HG02642 (cell line): ENCODE results near the gene SIT1.

Experiments
- ATAC-seq: cut with Tn5 transposase; IDR thresholded peaks from one replicate; pipeline ENCODE4 v1.9.1; 2021; ENCODE audit warnings: mild to moderate bottlenecking; ENCODE audit not compliant: unreplicated experiment, poor library complexity

Gene SIT1, protein sequence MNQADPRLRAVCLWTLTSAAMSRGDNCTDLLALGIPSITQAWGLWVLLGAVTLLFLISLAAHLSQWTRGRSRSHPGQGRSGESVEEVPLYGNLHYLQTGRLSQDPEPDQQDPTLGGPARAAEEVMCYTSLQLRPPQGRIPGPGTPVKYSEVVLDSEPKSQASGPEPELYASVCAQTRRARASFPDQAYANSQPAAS

DNA sequence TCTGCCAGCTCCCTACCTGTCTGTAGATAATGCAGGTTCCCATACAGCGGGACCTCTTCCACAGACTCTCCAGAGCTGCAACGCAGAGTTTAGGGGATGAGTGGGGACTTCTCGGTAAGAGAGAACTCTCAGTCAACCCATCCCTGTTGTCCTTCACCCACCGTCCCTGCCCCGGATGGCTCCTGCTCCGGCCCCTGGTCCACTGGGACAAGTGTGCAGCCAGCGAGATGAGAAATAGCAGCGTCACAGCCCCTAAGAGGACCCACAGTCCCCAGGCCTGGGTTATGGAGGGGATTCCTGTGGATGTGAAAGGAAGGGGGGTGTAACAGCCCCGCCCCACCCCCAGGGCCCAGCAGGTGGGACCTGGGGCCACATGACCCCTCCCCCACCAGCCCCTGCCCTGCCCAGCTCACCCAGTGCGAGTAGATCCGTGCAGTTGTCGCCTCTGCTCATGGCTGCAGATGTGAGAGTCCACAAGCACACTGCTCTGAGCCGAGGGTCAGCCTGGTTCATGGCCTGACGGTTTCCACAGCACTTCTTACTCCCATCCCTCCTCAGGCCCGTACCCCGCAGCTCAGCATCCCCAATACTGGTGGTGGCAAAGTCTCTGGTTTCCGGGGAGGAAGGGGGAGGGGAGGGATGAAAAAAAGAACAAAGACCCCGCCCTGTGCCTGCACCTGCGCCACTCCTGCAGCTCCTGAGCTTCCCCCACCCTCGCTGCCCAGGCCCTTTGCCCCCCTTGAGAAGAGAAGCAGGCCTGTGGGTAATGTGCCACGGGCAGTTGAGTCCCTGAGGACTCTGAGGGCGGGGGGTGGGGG, at the start of gene SIT1:
SIT1 (minus strand) TSS at position 591 of the 818 bp plus-strand sequence; CDS start at position 513, 78 bp downstream.
- ATAC-seq, result no peak

DNA sequence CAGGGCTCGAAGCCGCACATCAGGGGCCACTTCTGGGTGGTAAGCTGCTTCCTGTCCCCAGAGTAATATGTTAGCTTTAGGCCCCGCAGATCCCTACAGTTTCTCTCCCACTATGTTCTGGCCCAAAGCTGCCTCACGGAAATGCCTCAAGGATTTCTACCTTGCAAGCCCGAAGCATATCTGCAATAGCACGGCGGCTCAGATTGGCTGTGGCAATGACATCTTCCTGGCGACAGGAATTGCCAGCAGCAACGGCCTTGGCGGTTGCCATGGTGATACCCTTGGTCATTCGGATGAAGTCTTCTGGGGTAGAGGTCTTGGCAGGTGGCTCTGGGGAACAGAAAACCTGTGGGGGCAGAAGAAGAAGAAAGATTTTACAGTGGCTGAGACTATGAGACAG, 49.3 kb upstream of the SIT1 start:
- no peak for ATAC-seq

DNA sequence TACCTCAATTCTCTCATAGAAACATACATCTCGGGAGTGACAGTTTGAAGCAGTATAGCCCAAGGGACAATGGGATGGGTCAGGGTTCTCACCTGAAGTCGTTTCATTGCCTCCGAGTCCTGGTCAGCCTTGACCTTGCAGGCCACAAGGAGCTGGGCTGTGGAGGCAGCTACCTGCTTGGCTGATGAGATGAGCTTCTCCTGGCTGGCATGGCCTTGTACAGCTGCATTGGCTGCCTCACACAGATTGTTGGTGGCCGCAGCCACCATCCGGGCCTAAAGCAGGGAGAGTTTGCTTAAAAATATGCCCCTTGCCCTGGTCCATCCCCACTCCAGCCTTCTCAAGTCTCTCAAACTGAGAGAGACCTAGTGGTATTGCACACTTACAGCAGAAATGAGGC, 47.5 kb upstream of the SIT1 start:
- no peak for ATAC-seq

DNA sequence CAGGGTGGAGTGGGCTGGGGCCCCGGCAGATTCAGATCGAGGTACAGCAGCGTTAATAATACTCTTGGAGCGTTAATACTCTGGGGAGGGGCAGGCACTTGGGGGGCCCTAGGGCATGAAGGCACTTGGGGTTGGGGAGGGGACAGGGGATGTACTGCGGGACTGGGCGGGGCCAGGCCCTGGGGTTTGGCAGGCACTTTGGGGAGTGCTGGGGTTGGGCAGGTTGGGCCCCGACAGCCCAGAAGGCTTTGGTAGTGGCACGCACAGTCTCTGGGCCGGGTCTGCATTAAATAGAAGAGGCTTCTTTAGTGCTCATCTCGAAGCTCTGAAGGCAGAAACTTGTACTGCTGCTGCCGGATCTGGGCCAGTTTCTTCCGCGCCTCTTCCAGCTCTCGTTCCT, 46.8 kb upstream of the SIT1 start:
- no peak for ATAC-seq

DNA sequence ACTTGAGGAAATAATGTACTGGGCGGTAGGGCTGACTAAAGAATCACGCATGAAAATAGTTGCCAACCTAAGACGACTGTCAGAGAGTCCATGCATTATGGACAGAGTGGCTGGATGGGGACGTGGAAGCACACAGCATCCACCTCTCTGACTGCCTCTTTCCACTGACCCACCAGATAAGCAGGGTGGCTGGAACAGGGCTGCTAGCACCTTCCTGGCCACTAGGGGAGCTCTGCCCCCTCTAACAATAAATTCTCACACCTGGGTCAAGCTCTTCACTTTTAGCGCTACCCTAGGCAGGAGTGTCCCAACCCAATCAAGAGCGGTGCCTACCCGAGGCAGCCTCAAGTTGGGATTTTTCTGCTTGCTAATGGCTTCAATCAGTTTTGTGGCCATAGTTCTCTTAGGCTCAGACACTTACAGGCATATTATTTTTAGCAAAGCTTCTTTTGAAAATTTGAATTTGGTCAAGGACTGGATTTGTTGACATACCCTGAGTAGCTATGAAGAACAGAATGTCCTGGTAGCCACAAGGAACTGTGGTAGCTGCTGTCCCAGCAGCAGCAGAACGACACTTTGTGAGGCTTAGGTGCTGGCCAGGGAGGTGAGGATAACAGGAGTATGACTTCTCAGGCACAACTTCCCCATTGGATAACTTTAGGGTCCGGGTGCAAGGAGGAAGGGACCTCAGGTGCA, 45.9 kb upstream of the SIT1 start:
- peak; percentile 78 for ATAC-seq

DNA sequence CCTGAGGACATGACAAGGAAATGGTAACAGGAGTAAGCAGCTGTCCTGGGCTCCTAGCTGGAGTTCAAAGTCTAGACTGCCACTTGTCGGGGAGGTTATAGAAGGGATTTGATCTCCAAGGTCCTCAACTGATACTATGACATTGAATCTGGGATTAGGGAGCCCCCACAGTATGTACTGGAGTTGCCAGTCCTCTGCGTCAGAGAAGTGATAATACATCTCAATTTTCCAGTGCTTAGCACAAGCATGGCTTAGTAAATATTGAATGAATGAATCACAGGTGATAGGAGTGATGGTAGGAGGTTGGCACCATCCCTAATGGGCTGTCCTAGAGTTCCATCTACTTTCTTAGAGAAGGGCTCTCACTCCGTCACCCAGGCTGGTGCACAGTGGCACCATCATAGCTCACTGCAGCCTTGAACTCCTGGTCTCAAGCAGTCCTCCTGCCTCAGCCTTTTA, 45.2 kb upstream of the SIT1 start:
- no peak for ATAC-seq

DNA sequence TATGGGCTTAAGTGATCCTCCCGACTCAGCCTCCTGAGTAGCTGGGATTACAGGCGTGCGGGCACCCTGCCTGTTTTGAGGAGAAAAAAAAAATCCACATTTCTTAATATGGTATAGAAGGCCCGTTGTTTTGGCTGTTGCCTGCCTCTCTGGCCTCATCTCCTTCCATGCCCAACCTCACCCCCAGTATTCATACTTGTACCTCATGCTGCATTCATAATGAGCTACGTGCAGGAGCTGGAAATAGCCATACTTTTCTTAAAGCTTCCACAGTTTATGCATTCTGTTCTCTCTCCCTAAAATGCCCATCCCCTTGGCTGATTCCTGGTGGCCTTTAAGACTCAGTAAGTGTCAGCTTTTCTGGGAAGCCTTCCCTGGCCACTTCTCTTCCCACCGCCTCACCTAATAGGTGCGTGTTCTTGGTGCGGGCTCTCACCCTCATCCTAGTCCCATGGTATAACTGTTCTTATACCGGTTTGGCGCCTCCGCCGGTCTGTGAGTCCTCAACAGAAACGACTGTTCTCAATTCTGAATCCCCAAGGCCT, 41.1 kb upstream of the SIT1 start:
- no peak for ATAC-seq

DNA sequence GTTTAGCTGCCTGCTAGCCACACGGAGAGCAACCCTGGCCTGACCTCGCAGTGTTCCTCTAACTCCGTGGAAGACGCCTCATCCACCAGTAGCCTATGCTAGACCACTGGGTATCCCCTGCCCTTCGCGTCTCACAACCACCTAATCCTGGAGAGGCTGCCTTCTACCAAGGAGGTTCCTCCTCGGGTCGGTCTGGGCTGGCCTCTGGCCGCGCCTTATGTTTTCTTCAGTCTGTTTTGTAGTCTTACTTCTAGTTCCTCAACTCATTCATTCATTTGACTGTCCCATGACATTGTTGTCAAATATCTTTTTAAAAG, 40.6 kb upstream of the SIT1 start:
- no peak for ATAC-seq

DNA sequence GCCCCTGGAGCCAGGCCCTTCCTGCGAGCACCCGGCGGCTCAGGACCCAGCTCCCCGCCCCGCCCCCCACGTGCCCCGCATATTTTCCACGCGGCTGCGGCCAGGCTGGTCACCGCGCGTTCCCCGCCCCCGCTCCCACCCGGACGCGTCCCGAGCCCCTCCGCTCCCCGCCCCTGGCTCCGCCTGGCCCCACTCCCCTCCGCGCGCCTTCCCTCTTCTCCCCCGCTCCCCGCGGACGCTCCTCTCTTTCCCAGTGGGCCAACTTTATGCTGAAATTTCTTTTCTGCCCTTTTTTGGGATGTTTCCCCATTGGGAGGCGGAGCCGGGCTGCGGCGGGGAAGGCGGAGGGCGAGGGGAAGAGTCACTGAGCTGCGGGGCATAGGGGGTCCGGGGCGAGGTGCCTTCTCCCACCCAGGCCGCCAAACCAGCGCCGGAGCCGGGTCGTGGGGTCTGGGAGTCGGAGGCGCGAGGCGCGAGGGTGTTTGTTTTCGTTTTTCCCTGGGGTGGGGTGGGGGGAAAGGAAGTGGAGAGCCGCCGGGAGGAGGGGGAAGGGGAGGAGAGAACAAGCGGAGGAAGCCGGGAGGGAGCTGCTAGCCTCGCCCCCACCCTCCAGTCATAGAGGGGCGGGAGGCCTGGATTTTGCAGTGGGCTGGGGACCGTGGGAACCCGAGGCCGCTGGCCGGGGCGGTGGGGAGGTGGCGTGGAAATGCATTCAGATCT, 40.0 kb upstream of the SIT1 start:
- no peak for ATAC-seq

DNA sequence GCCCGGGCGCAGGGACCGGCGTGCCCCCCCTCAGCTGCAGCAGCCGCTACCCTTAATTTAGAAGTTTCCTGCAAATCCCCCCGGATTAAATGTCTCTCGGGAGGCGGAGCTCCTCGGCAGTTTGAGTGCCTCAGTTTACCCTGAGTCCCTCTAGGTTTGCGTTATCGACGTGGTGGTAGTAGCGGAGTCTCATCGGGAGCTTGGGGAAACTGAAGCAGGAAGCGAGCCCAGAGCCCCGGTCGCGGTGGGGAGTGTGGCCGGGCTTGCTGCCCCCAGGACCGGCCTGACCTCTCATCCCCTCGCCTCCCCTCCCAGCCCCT, 39.5 kb upstream of the SIT1 start:
- no peak for ATAC-seq

DNA sequence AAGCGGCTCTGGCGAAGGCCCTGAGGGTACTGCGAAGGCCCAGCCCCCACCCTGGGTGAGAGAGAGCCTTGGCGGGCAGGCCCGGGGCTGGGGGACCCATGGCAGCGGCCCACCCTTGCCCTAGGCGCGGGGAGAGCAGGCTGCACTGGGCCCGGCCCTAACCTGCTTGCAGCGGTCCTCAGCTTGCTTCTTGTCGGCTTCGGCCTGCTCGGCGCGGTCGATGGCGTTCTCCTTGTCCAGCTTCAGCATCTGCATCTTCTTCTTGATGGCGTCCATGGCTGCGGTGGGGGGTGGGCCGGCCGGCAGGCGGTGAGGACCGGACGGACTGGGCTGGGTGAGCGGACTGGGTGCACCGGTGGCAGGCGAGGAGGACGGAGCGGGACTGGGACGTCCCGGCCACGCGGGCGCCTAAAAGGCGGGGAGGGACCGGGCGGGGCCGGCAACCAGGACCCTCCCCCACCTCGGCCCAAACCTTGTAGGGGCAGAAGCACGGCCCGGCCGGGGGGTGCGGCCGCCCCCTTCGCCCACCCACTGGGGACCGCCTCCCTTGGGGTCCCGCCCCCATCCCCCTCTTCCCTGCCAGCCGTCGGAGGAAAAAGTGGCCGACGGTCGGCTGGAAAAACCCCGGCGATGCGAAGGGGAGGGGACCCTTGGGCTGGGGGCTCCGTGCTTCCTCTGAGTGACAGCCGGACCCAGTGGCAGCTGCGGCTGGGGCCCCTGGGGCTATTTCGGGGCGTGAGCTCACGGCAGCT, 39.0 kb upstream of the SIT1 start, which contains the start of gene TPM2:
TPM2 (minus strand) TSS at position 384 of the 752 bp plus-strand sequence; CDS start at position 276, 108 bp downstream.
- ATAC-seq, result no peak

DNA sequence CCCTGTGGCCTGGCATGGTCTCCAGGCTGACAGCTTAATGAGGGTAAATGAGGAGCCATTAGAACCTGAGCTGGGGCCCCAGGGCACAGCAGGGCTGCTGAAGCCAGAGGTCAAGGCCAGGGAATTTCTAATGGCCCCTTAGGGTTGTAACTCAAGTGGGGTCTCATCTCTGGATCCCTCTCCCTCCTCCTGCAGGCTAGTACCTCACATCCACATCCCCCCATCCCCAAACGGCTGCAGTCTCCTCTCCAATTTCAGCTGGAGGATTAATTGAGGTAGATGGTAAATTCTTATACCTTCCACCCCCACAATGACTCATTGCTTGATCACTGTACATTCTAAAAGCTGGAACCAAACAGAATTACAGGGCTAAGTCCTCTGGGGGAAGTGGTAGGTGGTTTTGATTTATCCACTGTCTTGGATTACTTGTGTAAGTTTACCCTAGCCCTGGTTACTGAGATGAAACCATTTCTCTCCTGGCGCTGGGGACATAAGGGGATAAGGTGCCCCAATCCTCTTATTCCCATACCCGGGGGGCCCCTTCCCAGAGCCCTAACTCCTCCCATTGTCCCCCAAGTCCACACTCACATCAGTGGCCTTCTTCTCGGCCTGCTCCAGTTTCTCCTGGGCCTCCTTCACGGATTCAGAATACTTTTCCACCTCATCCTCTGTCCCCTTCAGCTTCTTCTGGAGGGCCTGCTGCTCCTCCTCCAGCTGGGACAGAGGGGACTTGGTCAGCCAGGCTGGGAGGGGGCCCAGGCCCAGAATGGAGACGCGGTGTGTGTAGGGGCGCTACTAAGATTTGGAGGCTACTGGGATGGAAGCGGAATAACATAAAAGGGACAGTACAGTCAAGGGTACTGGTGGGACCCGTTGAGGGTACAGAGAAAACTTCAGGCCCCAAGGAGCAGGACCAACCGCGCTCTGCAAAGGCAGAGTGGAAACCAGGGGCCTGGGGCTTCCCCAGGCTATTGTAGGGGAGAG, 38.1 kb upstream of the SIT1 start:
- no peak for ATAC-seq

DNA sequence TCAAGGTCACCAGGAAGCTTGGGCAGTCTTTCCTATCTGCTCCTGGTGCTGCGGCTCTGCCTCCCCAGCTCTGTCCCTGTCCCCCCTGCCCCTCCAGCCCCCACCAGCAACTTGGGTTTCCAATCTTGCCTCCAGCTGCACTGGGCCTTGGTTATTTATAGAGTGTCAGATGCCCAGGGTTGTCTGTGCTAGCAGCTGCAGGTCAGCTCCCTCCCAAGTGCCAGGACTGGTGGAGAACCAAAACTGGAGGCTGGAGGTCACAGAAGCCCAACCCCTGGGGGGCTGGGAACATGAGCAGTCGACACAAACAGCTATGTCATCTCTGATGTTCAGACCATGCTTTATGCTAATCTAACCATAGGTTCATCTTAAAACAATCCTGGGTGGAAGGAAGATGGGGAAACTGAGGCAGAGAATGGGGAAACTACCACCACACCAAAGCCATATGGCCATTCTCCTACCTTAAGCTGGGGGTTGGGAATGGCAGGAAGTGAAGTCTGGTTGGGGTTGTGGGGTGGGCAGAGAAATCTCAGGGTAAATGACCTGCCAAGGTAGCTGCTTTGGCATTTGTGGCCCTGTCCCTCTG, 37.3 kb upstream of the SIT1 start:
- no peak for ATAC-seq

DNA sequence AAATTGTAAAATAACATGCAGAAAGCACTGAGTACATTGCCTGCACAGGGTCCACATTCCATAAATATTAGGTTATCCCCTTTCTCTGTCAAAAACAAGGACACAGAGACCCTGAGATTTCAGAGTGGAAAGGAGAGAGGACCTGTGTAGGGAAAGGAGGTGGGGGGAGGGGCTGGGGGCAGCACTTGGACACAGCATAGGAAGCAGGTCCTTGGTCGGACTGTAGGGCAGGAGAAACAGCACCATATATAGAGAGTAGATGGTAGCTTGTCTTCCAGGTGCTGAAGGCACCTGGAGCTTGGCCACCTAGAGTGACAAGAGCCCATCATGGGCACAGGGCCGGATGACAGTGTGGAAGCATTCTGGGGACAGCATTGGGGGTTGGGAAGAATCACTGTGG, 36.6 kb upstream of the SIT1 start:
- ATAC-seq, result no peak

DNA sequence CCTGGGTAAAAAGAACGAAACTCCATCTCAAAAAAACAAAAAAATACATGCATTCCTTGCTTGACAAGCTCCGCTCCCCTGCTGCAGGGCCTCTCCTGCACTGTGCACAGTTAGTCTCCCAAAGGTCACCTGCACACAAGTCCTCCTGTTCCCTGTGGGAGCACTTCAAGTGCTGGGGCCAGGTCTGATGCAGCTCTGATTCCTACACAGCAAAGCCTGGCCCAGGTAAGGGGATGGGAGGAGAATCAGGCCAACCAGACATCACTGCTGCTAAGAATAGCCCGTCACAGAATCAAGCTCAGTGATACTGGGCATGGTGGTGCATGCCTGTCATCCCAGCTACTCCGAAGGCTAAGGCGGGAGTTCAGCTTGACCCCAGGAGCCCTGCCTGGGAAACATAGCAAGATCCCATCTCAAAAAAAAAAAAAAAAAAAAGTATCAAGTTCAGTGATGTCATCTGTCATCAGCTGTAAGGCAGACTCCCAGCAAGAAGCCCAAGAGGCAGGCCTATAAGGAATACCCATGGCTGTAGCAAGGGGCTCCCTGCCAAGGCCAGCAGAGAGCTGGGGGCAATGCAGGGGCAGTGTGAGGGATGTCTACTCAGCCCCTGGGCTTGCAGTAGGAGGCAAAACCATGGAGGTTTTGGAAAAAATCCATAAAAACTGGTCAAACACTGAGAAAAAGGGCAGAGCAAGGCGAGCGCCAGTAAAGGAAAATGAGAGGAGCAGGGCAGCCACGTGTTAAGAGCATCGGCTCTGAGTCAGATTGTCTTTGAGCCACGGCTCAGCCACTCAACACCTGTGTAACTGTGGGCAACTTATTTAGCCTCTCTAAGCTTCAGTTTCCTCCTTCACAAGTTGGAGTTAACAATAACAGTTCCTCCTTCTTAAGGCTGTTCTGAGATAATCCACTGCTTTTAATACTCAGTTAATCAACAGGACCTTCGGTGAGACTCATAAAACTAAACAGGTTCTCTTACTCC, 35.8 kb upstream of the SIT1 start:
- no peak for ATAC-seq

DNA sequence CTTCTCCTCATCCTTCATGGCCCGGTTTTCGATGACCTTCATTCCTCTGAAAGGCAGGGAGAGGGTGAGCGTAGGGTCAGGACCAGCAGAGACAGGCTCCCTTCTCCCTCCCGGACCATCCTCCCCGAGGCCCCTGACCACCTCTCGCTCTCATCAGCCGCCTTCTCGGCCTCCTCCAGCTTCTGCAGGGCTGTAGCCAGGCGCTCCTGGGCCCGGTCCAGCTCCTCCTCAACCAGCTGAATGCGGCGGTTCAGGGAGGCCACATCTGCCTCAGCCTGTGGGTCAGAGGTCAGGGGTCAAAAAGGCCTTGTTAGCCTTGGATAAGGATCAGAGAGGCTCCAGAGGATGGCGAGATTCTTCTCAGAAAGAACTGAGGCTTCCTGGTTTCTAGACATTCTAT, 34.8 kb upstream of the SIT1 start:
- no peak for ATAC-seq

DNA sequence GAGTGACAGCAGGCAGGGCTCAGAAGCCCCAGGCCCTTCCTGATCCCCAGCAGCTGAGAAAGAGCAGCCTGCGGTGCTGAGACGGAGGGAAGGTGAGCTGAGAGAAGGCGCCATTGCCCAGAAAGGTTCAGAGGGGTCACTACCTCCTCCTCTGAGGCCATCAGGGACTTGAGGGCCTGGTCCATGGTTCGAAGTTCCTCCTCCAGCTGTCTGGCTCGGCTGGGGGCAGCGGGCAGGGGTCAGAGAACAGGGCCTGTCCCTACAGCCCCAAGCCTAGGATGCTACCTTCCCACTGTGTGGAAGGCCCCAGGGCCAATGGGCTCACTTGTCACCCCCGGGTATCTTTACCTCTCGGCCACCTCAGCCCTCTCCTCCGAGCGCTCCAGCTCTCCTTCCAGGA, 34.2 kb upstream of the SIT1 start:
- ATAC-seq, result no peak
